NCI-H1436 (cell line): ENCODE measurements around the gene TAF13.
A peak's percentile ranks its signal among the peaks of the same experiment; 100 is the strongest.
"Not testable (repeated sequence)": the region's sequence is repeated elsewhere in the genome, so short reads cannot be mapped to it uniquely, and the experiment has no call there.

ENCODE experiments used
- DNase-seq: peaks from one replicate; lab custom pipeline; 2025; lab: John Stamatoyannopoulos, UW

The TAF13 gene

DNA sequence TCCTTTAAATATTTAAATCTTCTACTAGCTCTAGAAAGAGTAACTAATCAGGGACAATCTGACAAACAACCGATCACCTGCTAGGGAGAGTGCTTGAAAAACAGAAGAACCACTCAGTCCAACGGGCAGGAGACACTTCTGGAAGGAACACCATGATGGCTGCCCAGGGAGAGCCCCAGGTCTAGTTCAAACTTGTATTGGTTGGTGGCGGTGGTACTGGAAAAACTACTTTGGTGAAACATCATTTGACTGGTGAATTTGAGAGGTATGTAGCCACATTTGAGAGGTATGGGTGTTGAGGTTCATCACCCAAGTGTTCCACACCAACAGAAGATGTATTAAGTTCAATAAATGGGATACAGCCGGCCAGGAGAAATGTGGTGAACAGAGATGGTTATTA is 29.1 kb downstream of the TAF13 start:
- DNase-seq, result no peak

DNA sequence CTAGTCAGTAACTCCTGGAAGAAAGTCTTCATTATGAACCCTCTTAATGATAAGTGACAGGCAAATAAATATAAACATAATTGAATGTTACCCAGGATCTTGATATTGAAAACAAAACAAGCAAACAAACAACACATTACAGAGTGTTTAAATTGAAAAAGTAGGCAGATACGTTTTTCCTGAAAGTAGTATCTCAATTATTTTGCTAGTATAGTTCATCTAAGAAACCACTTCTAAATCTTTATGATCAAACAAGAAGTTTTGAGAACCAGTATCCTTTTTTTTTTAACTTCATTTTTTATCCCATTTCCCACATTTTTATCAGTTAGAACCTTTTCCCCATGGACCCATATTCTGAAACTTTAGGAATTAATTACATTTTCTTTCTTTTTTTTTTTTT is 30.2 kb downstream of the TAF13 start:
- no peak for DNase-seq

DNA sequence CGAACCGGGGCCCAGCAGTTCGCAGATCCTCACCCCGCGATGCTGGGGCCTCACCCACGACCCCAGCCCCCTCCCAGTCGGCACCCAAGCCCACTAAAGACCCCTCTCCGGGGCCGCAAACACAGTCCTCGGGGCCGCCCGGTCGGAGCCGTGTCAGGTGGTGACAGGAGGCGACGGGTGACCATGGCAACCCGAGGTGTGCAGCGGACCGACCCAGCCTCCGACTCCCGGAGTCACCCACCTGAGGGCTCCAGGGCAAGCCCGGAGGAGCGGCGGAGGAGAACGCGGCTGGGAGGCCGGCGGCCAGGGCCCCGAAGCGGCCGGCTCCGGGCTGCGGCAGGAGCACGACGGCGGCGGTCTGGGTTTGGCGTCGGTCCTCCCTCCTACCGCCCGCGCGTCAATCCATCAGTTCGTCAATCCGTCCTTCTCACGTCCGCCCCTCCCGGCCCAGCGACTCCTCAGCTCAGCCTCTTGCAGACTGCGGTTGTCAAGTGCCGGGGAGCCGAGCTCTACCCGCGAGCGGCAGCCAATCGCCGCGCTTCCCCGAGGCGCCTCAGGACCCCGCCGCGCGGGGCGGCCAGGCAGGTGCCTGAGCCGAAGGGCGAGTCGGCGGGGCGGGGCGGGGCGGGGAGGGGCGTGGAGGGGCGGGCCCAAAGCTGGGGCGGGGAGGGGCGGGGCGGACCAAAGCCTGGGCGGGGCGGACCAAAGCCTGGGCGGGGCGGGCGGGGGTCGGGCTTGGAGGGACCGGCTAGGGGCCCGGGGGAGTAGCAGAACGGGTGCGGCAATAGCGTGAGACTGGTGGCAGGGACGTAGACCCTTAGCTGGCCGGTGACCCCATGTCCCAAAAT is 34.0 kb downstream of the TAF13 start, which contains the start of gene WDR47:
Gene WDR47 (minus strand): TSS at position 482 of the 848 bp plus-strand sequence. CDS start 18,590 bp downstream, outside the sequence.
- peak; percentile 91 for DNase-seq

DNA sequence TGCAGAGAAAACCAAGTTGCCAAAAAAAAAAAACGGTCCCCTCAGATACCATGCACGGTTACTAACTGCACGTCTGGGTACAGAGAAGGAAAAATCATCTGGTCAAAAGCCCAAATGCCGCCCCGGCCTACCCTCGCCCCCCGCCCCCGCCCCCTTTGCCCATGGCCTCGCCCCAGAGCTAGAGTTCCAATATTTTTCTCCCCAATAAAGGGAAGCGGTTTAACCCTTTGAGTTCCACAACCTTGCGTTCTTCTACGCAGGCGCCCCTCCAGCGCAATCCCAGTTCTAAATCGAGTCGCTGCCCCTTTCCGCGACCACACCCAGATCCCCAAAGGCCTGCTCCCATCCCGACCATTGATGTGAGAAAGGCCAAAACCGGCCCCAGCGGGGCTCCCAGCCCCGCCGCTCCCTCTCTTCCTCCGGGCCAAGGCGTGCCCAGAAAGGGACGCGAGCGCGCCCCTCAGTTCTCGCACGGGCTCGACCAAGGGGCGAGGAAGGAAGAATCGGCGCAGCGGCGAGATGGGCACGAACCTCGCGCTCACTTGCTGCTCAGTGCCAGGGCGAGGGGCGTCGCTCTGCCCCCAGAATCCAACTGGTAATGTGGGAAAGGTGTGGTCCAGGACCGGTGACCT is 34.7 kb downstream of the TAF13 start:
- no peak for DNase-seq

DNA sequence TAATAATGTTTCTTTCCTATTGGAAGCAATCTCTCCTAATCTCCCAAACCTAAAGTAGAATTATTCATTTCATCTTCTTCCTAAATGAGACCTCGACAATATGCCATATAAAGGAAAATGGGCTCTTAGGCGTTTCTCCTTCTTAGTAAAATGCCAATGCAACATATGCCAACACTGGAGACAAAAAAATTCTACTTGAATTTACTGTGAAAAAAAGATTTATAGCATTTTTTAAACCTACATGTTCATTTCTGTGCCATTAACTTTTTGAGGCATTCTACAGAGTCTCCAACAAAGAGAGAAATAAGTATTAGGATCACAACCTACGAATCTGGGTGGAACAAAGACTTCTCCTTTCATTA is 35.2 kb downstream of the TAF13 start:
- DNase-seq, result no peak

DNA sequence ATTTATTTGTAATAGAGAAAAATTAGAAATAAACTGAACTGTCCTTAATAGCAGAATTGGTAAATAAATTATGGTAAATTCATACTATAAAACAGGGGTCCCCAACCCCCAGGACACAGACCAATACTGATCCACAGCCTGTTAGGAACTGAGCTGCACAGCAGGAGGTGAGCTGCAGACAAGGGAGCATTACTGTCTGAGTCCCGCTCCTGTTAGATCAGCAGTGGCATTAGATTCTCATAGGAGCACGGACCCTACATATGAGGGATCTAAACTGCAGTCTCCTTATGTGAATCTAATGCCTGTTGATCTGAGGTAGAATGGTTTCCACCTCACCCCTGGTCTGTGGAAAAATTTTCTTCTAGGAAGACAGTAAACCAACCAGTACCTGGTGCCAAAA is 41.4 kb downstream of the TAF13 start:
- no peak for DNase-seq

DNA sequence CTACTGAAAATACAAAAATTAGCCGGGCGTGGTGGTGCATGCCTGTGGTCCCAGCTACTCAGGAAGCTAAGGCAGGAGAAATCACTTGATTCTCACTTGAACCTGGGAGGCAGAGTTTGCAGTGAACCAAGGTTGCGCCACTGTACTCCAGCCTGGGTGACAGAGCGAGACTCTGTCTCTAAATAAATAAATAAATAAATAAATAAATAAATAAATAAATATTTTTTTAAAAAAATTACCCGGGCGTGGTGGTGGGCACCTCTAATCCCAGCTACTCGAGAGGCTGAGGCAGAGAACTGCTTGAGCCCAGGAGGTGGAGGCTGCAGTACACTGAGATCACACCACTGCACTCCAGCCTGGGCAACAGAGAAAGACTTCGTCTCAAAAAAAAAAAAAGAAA is 46.3 kb downstream of the TAF13 start:
- DNase-seq, result not testable (repeated sequence)

DNA sequence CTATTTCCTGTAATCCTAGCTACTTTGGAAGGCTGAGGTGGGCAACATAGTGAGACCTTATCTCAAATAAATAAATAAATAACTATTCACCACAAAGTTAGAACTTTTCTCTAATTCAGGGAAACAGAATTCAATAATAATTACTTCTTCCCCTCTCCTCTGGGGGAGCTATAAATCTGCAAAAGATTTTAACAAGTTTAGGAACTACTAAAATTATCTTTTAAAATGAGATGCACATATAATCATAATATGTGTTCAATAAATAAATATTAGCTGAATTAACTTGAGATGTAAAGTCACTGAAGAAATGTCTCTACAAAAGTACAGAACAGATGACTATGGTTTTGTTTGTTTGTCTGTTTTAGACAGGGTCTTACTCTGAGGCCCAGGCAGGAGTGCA is 48.0 kb downstream of the TAF13 start:
- no peak for DNase-seq

DNA sequence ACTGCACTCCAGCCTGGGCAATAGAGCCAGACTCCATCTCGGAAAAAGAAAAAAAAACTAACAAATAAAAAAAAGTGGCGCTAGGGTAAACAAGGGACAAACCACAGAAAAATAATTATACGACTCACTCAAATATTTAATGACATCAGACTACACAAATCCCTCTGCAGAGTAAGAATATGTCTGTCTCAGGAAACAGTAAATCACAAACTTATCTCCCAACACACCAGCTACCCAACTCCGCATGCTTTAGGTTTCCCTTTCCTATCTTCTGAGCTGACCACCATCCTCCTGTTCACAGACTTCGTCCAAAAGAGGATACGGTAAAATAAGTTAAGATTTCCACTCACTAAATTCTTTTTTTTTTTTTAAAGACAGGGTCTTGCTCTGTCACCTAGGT is 50.1 kb downstream of the TAF13 start:
- DNase-seq, result no peak

DNA sequence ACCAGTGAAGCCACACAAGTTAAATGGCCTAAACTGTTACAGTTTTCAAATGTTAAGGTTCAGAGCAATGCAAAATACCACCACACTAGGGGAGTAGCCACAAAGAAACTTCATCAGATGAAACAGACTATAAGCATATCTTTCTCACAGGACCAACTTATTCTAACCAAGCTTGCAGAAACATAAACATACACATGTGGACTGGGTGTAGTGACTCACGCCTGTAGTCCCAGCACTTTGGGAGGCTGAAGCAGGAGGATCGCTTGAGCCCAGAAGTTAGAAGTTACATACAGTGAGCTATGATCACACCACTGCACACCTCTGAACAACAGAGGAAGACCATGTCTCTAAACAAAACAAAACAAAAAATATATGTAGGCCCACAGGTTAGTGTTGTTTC is 51.2 kb downstream of the TAF13 start:
- DNase-seq, result no peak

DNA sequence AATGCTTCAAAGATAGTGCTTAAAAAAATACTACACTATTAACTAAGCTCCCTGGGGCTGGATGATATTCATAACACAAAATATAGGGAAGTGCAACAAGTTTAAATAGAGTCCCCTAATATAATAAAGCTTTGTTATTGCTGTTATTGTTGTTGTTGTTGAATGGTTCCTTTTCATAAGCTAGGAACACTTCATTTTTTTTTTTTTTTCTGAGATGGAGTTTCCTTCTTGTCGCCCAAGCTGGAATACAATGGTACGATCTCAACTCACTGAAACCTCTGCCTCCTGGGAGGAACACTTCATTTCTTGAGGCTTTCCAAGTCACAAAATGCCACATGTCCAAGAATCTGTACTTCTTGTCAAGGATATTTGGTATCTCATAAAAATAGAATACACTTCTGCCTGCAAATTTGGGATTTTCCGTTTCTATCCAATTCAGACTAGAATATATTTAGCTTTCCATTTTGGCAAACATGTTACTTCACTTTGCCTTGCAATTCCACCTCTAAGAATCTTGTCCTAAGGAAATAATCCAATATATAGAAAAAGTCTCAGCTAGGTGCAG is 55.0 kb downstream of the TAF13 start:
- no peak for DNase-seq

DNA sequence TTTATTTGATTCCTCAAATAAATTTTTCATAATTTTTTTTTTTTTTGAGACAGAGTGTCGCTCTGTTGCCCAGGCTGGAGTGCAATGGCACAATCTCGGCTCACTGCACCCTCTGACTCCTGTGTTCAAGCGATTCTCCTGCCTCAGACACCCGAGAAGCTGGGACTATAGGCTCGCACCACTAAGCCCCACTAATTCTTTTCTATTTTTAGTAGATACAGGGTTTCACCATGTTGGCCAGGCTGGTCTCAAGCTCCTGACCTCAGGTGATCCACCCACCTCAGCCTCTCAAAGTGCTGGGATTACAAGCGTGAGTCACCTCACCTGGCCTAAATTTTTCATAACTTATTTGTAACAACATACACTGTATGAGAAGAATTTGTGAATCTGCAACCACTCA is 58.1 kb downstream of the TAF13 start:
- not testable (repeated sequence) for DNase-seq

DNA sequence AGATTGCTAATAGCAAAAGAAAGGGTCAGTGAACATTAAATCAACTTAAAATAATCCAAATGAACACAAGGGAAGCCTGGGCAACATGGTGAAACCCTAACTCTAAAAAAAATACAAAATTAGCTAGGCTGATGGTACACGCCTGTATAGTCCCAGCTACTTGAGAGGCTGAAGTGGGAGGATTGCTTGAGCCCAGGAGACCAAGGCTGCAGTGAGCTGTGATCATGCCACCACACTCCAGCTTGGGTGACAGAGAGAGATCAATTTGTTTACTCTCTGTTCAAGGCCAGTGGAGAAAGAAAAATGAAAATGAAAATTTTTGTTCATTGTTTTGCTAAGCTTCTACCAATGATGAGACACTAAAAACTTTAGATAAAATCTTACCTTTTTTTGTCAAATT is 58.7 kb downstream of the TAF13 start:
- no peak for DNase-seq
